AG10803 (cell line): Measurements from ENCODE around the gene PCDHB13.
A peak's percentile ranks its signal among the peaks of the same experiment; 100 is the strongest.
"Not testable (repeated sequence)": the region's sequence is repeated elsewhere in the genome, so short reads cannot be mapped to it uniquely, and the experiment has no call there.

Experiments used
- DNase-seq: peaks from one replicate; pipeline ENCODE4 v3.0.0; 2010; ENCODE audit warnings: low read depth
- H3K4me3 ChIP-seq: 2 replicates; pipeline ENCODE4 v1.5.1; 2011; ENCODE audit warnings: mild to moderate bottlenecking, low read length, control low read depth
- CTCF ChIP-seq: conservative IDR thresholded peaks from 2 replicates; pipeline ENCODE4 v1.5.1; 2011; ENCODE audit warnings: mild to moderate bottlenecking, low read length, control low read depth, inconsistent platforms

Gene PCDHB13

GRCh38 chr5:141213656-141214339, at the start of gene PCDHB13:
PCDHB13 (plus strand) TSS chr5:141213919; CDS start chr5:141214124, 205 bp downstream.
- peak; percentile 30 for DNase-seq
- peak within 1 kb of the TSS; percentile 20; the same call in 1 of the 2 replicates for H3K4me3 ChIP-seq
- peak; percentile 38 for TF ChIP-seq CTCF

- DNase-seq: peak; percentile 33
- TF ChIP-seq CTCF: peak; percentile 56
- peak within 1 kb of the TSS; percentile 20 for H3K4me3 ChIP-seq
Measured at GRCh38 chr5:141172381-141173204, 41.1 kb upstream of the PCDHB13 start, which contains the start of gene PCDHB7. PCDHB7 (plus strand) TSS chr5:141172644; CDS start chr5:141172836, 192 bp downstream.

- DNase-seq, H3K4me3 ChIP-seq: not testable (repeated sequence)
Measured at GRCh38 chr5:141174291-141175104, 39.2 kb upstream of the PCDHB13 start.

- no peak for DNase-seq
- H3K4me3 ChIP-seq: no peak overlapping the region
- TF ChIP-seq CTCF: no peak
Measured at GRCh38 chr5:141175933-141176332, 37.8 kb upstream of the PCDHB13 start.

DNA sequence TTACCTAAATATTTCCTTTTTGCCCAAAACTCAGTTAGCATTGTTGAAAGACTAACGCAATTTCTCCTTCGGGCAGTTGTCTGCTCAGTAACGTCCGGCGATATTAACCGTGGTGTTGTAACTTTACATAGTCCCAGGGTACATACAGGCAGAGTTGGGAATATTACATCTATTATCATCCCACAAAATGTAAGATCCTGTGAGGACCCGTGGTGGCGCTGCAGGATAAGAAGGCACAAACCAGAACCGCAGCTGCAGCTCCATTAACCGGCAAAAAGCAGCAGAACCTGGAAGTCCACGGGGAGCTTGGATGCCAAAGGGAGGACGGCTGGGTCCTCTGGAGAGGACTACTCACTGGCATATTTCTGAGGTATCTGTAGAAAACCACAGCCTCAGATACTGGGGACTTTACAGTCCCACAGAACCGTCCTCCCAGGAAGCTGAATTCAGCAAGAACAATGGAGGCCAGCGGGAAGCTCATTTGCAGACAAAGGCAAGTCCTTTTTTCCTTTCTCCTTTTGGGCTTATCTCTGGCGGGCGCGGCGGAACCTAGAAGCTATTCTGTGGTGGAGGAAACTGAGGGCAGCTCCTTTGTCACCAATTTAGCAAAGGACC, 36.0 kb upstream of the PCDHB13 start, which contains the start of gene PCDHB8:
Gene PCDHB8 (plus strand): TSS at position 214 of the 615 bp plus-strand sequence. CDS start 245 bp downstream, at position 459.
- H3K4me3 ChIP-seq, DNase-seq: not testable (repeated sequence)
- TF ChIP-seq CTCF: peak; percentile 17; the same call in 1 of the 2 replicates

DNA sequence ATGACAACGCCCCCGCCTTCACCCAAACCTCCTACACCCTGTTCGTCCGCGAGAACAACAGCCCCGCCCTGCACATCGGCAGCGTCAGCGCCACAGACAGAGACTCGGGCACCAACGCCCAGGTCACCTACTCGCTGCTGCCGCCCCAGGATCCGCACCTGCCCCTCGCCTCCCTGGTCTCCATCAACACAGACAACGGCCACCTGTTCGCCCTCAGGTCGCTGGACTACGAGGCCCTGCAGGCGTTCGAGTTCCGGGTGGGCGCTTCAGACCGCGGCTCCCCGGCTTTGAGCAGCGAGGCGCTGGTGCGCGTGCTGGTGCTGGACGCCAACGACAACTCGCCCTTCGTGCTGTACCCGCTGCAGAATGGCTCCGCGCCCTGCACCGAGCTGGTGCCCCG, 34.3 kb upstream of the PCDHB13 start:
- H3K4me3 ChIP-seq, DNase-seq: not testable (repeated sequence)

DNA sequence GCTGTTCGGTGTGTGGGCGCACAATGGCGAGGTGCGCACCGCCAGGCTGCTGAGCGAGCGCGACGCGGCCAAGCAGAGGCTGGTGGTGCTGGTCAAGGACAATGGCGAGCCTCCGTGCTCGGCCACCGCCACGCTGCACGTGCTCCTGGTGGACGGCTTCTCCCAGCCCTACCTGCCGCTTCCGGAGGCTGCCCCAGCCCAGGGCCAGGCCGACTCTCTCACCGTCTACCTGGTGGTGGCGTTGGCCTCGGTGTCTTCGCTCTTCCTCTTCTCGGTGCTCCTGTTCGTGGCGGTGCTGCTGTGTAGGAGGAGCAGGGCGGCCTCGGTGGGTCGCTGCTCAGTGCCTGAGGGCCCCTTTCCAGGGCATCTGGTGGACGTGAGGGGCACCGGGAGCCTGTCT, 33.8 kb upstream of the PCDHB13 start:
- not testable (repeated sequence) for DNase-seq, H3K4me3 ChIP-seq

- no peak for DNase-seq
- H3K4me3 ChIP-seq: no peak overlapping the region
- TF ChIP-seq CTCF: no peak
Measured at GRCh38 chr5:141180313-141180712, 33.4 kb upstream of the PCDHB13 start.
